ENCODE measurements around the gene STAP1.

DNA sequence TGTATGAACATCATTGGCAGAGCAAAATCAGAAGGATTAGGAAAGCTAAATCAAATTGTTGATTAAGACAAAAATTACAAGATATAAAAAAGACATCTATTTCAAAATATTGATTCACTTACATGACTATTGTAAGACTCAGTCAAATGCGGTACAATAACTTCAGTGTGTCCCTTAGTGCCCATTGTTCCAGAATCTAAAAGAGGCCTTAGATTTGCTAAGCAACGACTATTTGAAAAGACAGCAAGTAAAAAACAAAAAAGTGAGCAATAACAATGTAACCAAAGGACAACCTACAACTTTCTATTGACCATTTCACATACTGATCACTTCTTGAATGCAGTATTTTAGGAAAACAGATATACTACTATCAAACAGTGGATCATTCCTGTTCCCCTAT lies 76.8 kb downstream of the STAP1 start:
- TF ChIP-seq, protein P1, sequence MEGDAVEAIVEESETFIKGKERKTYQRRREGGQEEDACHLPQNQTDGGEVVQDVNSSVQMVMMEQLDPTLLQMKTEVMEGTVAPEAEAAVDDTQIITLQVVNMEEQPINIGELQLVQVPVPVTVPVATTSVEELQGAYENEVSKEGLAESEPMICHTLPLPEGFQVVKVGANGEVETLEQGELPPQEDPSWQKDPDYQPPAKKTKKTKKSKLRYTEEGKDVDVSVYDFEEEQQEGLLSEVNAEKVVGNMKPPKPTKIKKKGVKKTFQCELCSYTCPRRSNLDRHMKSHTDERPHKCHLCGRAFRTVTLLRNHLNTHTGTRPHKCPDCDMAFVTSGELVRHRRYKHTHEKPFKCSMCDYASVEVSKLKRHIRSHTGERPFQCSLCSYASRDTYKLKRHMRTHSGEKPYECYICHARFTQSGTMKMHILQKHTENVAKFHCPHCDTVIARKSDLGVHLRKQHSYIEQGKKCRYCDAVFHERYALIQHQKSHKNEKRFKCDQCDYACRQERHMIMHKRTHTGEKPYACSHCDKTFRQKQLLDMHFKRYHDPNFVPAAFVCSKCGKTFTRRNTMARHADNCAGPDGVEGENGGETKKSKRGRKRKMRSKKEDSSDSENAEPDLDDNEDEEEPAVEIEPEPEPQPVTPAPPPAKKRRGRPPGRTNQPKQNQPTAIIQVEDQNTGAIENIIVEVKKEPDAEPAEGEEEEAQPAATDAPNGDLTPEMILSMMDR (IDR thresholded peaks at IDR 0.05), result no peak
- no peak for TF ChIP-seq POLR2A (IDR thresholded peaks at IDR 0.05)
